HEK293 (cell line): ENCODE data around the gene FKBP7.

ENCODE experiments used
- CTCF ChIA-PET: fragments of 350-600 bp; formaldehyde crosslinking; extraction: SDS; loops from one replicate; lab custom pipeline; 2021; ENCODE audit warnings: antibody characterized with exemption; lab: Yijun Ruan, JAX
- POLR2A ChIA-PET: fragments of 300-600 bp; formaldehyde crosslinking; extraction: SDS; loops from one replicate; lab custom pipeline; 2020; ENCODE audit warnings: antibody characterized with exemption, inconsistent platforms; lab: Yijun Ruan, JAX
- H3K27ac ChIP-seq: fragments of 200-500 bp; sonication (Bioruptor generic); 2 replicates; pipeline ENCODE4 v1.5.1; 2014; ENCODE audit warnings: low read depth, low read length, control low read depth, inconsistent platforms; ENCODE audit errors: extremely low read depth
- H3K36me3 ChIP-seq, 2 experiments: fragments of 200-500 bp in 1 of 2; sonication (Bioruptor generic) in 1 of 2; 1 replicate in 1 of 2; 2 replicates in 1 of 2; pipeline ENCODE4 v1.5.1; 2014 to 2017; ENCODE audit warnings: inconsistent platforms in 2 of 2, low read length in 2 of 2; ENCODE audit not compliant: control insufficient read depth in 2 of 2, insufficient read depth in 1 of 2
- H3K4me1 ChIP-seq: fragments of 200-500 bp; sonication (Bioruptor generic); 2 replicates; pipeline ENCODE4 v1.5.1; 2014; ENCODE audit warnings: mild to moderate bottlenecking, low read length, inconsistent platforms; ENCODE audit not compliant: control insufficient read depth, insufficient read depth
- H3K4me3 ChIP-seq: 2 replicates; pipeline ENCODE4 v1.5.1; 2011; ENCODE audit warnings: low read depth, mild to moderate bottlenecking, control low read depth, low read length, moderate library complexity
- H3K9me3 ChIP-seq: fragments of 200-500 bp; sonication (Bioruptor generic); 2 replicates; pipeline ENCODE4 v1.5.1; 2014; ENCODE audit warnings: low read depth, low read length, inconsistent platforms; ENCODE audit not compliant: control insufficient read depth, insufficient read depth
- BCL11A ChIP-seq: fragments of 450-650 bp; formaldehyde crosslinking; IDR thresholded peaks from 2 replicates; pipeline ENCODE4 v1.5.1; 2016; ENCODE audit warnings: low read depth, missing biosample characterization, missing genetic modification characterization
- GFI1B ChIP-seq: fragments of 450-650 bp; formaldehyde crosslinking; IDR thresholded peaks from 2 replicates; pipeline ENCODE4 v1.5.1; 2016; ENCODE audit warnings: missing biosample characterization, missing genetic modification characterization
- SCRT1 ChIP-seq: fragments of 450-650 bp; formaldehyde crosslinking; IDR thresholded peaks from 2 replicates; pipeline ENCODE4 v1.5.1; 2016; ENCODE audit warnings: missing biosample characterization, missing genetic modification characterization, borderline replicate concordance
- YY2 ChIP-seq: fragments of 450-650 bp; formaldehyde crosslinking; IDR thresholded peaks from 2 replicates; pipeline ENCODE4 v1.5.1; 2016; ENCODE audit warnings: missing biosample characterization, missing genetic modification characterization
- ZNF138 ChIP-seq: fragments of 450-650 bp; formaldehyde crosslinking; IDR thresholded peaks from 2 replicates; pipeline ENCODE4 v1.5.1; 2016; ENCODE audit warnings: missing biosample characterization, missing genetic modification characterization, borderline replicate concordance
- ZNF140 ChIP-seq: fragments of 450-650 bp; formaldehyde crosslinking; IDR thresholded peaks from 2 replicates; pipeline ENCODE4 v1.5.1; 2016; ENCODE audit warnings: missing biosample characterization, missing genetic modification characterization
- ZNF184 ChIP-seq: fragments of 450-650 bp; IDR thresholded peaks from 2 replicates; pipeline ENCODE4 v1.5.1; 2018; ENCODE audit warnings: missing biosample characterization, mild to moderate bottlenecking, missing genetic modification characterization
- ZNF248 ChIP-seq: fragments of 450-650 bp; formaldehyde crosslinking; IDR thresholded peaks from 2 replicates; pipeline ENCODE4 v1.5.1; 2017; ENCODE audit warnings: missing biosample characterization, missing genetic modification characterization
- ZNF266 ChIP-seq: fragments of 450-650 bp; formaldehyde crosslinking; IDR thresholded peaks from 2 replicates; pipeline ENCODE4 v1.5.1; 2016; ENCODE audit warnings: missing biosample characterization, missing genetic modification characterization, low read depth
- ZNF292 ChIP-seq: fragments of 450-650 bp; formaldehyde crosslinking; IDR thresholded peaks from 2 replicates; pipeline ENCODE4 v1.5.1; 2016; ENCODE audit warnings: low read depth, missing biosample characterization, missing genetic modification characterization, borderline replicate concordance
- ZNF302 ChIP-seq: fragments of 450-650 bp; formaldehyde crosslinking; IDR thresholded peaks from 2 replicates; pipeline ENCODE4 v1.5.1; 2016; ENCODE audit warnings: missing biosample characterization, missing genetic modification characterization, low read depth
- ZNF37A ChIP-seq: fragments of 450-650 bp; IDR thresholded peaks from 2 replicates; pipeline ENCODE4 v1.5.1; 2018; ENCODE audit warnings: missing biosample characterization, missing genetic modification characterization
- ZNF416 ChIP-seq: fragments of 450-650 bp; formaldehyde crosslinking; IDR thresholded peaks from 2 replicates; pipeline ENCODE4 v1.5.1; 2016; ENCODE audit warnings: missing biosample characterization, missing genetic modification characterization
- ZNF514 ChIP-seq: fragments of 450-650 bp; formaldehyde crosslinking; IDR thresholded peaks from 2 replicates; pipeline ENCODE4 v1.5.1; 2016; ENCODE audit warnings: missing biosample characterization, missing genetic modification characterization
- ZNF623 ChIP-seq: fragments of 450-650 bp; formaldehyde crosslinking; IDR thresholded peaks from 2 replicates; pipeline ENCODE4 v1.5.1; 2016; ENCODE audit warnings: missing biosample characterization, missing genetic modification characterization
- ZNF660 ChIP-seq: fragments of 450-650 bp; IDR thresholded peaks from 2 replicates; pipeline ENCODE4 v1.5.1; 2018; ENCODE audit warnings: missing biosample characterization, mild to moderate bottlenecking, missing genetic modification characterization
- ZNF664 ChIP-seq: fragments of 450-650 bp; formaldehyde crosslinking; IDR thresholded peaks from 2 replicates; pipeline ENCODE4 v1.5.1; 2016; ENCODE audit warnings: missing biosample characterization, missing genetic modification characterization
- ZNF670 ChIP-seq: fragments of 450-650 bp; formaldehyde crosslinking; IDR thresholded peaks from 2 replicates; pipeline ENCODE4 v1.5.1; 2016; ENCODE audit warnings: missing biosample characterization, missing genetic modification characterization, low read depth
- ZNF747 ChIP-seq: fragments of 450-650 bp; formaldehyde crosslinking; IDR thresholded peaks from 2 replicates; pipeline ENCODE4 v1.5.1; 2016; ENCODE audit warnings: missing biosample characterization, missing genetic modification characterization
- ZNF837 ChIP-seq: fragments of 450-650 bp; formaldehyde crosslinking; IDR thresholded peaks from 2 replicates; pipeline ENCODE4 v1.5.1; 2016; ENCODE audit warnings: missing biosample characterization, missing genetic modification characterization
- ZNF843 ChIP-seq: fragments of 450-650 bp; formaldehyde crosslinking; IDR thresholded peaks from 2 replicates; pipeline ENCODE4 v1.5.1; 2016; ENCODE audit warnings: missing biosample characterization, missing genetic modification characterization
- TF ChIP-seq, protein P1 (sequence below): fragments of 450-650 bp; formaldehyde crosslinking; IDR thresholded peaks from 2 replicates; pipeline ENCODE4 v1.5.1; 2016; ENCODE audit warnings: missing biosample characterization, missing genetic modification characterization
- TF ChIP-seq, protein P2 (sequence below): fragments of 450-650 bp; formaldehyde crosslinking; IDR thresholded peaks from 2 replicates; pipeline ENCODE4 v1.5.1; 2017; ENCODE audit warnings: missing biosample characterization, mild to moderate bottlenecking, missing genetic modification characterization, moderate library complexity
- TF ChIP-seq, protein P3 (sequence below): fragments of 450-650 bp; formaldehyde crosslinking; IDR thresholded peaks from 2 replicates; pipeline ENCODE4 v1.5.1; 2017; ENCODE audit warnings: missing biosample characterization, missing genetic modification characterization

FKBP7 gene

DNA sequence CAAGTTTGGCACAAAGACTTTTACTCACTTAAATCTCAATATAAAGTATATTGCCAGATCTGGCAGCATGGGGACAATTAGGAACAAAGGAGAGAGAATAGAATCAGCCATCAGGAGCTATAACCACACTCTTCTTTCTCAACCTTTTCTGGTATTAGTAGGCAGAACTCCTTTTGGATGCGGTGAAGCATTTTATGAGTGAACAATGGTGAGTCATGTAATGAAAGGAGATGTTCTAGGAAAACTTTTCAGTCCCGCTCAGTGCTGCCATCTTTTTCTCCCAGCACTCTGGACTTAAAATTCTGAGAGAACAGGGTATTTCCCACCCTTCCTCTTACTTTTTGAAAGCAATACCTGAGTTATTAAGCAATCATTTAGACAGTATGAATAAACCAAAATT lies 34.1 kb upstream of the FKBP7 start:
- Histone ChIP-seq H3K9me3 (no peaks in the 10 kb centered on the region), H3K4me1 (no peaks in the 10 kb centered on the region), H3K36me3 (peaks cover 0 to 3% of the 10 kb centered on the region in 2 experiments; a peak in 2 of 3 replicates), H3K27ac (no peak overlapping the region), H3K4me3 (no peak overlapping the region)
- ChIA-PET CTCF (interaction anchor here (1.0 kb wide), 1 partner anchor 10 kb away, joined by 3 read pairs; no protein-coding TSS in a partner anchor), POLR2A (interaction anchor here (0.7 kb wide), 1 partner anchor 84 kb away, joined by 3 read pairs; no protein-coding TSS in a partner anchor)
- TF ChIP-seq ZNF843 (tag by site-specific recombination) (no peak), ZNF140 (tag by site-specific recombination) (no peak), ZNF670 (tag by site-specific recombination) (no peak), ZNF292 (tag by site-specific recombination) (no peak), ZNF623 (tag by site-specific recombination) (no peak), GFI1B (no peak), ZNF660 (no peak), ZNF248 (tag by site-specific recombination) (no peak), BCL11A (no peak), ZNF266 (tag by site-specific recombination) (no peak)

DNA sequence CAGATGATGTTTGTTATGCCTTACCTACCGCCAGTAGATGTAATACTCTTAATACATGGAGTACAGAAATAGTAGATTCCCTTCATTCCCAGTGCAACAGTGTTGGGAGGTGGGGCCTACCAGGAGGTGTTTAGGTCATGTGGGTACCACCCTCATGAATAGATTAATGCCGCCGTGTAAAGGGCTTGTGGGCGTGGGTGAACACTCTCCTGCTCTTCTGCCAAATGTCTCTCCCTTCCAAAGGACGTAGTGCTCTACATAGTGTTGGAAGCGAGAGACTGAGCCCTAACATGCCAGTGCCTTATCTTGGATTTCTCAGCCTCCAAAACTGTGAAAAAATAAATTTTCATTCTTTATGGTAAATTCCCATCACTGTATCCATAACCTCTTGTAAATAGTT lies 32.0 kb upstream of the FKBP7 start:
- H3K9me3 ChIP-seq: no peaks in the 10 kb centered on the region
- peaks cover 0 to 14% of the 10 kb centered on the region in 2 experiments; a peak in 1 of 3 replicates for H3K36me3 ChIP-seq
- no peak overlapping the region for H3K4me3 ChIP-seq
- CTCF ChIA-PET: interaction anchor here (0.6 kb wide), 1 partner anchor 1568 kb away, joined by 3 read pairs; no protein-coding TSS in a partner anchor
- TF ChIP-seq, protein P1, sequence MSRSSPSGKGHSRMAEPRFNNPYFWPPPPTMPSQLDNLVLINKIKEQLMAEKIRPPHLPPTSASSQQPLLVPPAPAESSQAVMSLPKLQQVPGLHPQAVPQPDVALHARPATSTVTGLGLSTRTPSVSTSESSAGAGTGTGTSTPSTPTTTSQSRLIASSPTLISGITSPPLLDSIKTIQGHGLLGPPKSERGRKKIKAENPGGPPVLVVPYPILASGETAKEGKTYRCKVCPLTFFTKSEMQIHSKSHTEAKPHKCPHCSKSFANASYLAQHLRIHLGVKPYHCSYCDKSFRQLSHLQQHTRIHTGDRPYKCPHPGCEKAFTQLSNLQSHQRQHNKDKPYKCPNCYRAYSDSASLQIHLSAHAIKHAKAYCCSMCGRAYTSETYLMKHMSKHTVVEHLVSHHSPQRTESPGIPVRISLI: no peak
- TF ChIP-seq ZNF416 (tag by site-specific recombination) (no peak), ZNF747 (tag by site-specific recombination) (no peak), YY2 (no peak), ZNF837 (tag by site-specific recombination) (no peak), ZNF514 (tag by site-specific recombination) (no peak), ZNF140 (tag by site-specific recombination) (no peak), ZNF37A (tag by site-specific recombination) (no peak), SCRT1 (tag by site-specific recombination) (no peak), ZNF138 (no peak), ZNF184 (tag by site-specific recombination) (no peak), ZNF302 (tag by site-specific recombination) (no peak), GFI1B (no peak), ZNF843 (tag by site-specific recombination) (no peak), ZNF664 (no peak)
- TF ChIP-seq, protein P2, sequence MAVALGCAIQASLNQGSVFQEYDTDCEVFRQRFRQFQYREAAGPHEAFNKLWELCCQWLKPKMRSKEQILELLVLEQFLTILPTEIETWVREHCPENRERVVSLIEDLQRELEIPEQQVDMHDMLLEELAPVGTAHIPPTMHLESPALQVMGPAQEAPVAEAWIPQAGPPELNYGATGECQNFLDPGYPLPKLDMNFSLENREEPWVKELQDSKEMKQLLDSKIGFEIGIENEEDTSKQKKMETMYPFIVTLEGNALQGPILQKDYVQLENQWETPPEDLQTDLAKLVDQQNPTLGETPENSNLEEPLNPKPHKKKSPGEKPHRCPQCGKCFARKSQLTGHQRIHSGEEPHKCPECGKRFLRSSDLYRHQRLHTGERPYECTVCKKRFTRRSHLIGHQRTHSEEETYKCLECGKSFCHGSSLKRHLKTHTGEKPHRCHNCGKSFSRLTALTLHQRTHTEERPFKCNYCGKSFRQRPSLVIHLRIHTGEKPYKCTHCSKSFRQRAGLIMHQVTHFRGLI: no peak
- TF ChIP-seq, protein P3, sequence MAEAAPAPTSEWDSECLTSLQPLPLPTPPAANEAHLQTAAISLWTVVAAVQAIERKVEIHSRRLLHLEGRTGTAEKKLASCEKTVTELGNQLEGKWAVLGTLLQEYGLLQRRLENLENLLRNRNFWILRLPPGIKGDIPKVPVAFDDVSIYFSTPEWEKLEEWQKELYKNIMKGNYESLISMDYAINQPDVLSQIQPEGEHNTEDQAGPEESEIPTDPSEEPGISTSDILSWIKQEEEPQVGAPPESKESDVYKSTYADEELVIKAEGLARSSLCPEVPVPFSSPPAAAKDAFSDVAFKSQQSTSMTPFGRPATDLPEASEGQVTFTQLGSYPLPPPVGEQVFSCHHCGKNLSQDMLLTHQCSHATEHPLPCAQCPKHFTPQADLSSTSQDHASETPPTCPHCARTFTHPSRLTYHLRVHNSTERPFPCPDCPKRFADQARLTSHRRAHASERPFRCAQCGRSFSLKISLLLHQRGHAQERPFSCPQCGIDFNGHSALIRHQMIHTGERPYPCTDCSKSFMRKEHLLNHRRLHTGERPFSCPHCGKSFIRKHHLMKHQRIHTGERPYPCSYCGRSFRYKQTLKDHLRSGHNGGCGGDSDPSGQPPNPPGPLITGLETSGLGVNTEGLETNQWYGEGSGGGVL (tag by site-specific recombination): no peak
- H3K4me1 ChIP-seq: no peaks in the 10 kb centered on the region
- POLR2A ChIA-PET: no interaction called here
- no peak overlapping the region for H3K27ac ChIP-seq
